MM.1S (cell line): ENCODE data around the gene COLEC12.

Source experiments
- DNase-seq: peaks from one replicate; pipeline ENCODE4 v3.0.0-alpha.2; 2015
- H2AFZ ChIP-seq: fragments of 300-600 bp; sonication (generic); 2 replicates; pipeline ENCODE4 v1.6.0; 2016; ENCODE audit warnings: antibody characterized with exemption, low read length
- H3F3A ChIP-seq: fragments of 300-600 bp; sonication (generic); 2 replicates; pipeline ENCODE4 v1.6.1; 2016; ENCODE audit warnings: mild to moderate bottlenecking, antibody characterized with exemption, low read length, moderate library complexity, mixed read lengths; ENCODE audit not compliant: insufficient read depth
- H3K27ac ChIP-seq: fragments of 300-600 bp; sonication (generic); 2 replicates; pipeline ENCODE4 v1.5.1; 2016; ENCODE audit warnings: mild to moderate bottlenecking, low read length
- H3K27me3 ChIP-seq: fragments of 300-600 bp; sonication (generic); replicated peaks from 2 replicates; pipeline ENCODE4 v1.6.0; 2016; ENCODE audit warnings: low read length; ENCODE audit not compliant: insufficient read depth
- H3K36me3 ChIP-seq: fragments of 300-600 bp; sonication (generic); replicated peaks from 2 replicates; pipeline ENCODE4 v1.6.1; 2016; ENCODE audit warnings: mild to moderate bottlenecking, low read length, mixed read lengths; ENCODE audit not compliant: insufficient read depth
- H3K4me1 ChIP-seq: fragments of 300-600 bp; sonication (generic); 2 replicates; pipeline ENCODE4 v1.6.1; 2016; ENCODE audit warnings: low read length, mixed read lengths
- H3K4me2 ChIP-seq: fragments of 300-600 bp; sonication (generic); 2 replicates; pipeline ENCODE4 v1.6.0; 2016; ENCODE audit warnings: low read depth, low read length
- H3K4me3 ChIP-seq: fragments of 300-600 bp; sonication (generic); 2 replicates; pipeline ENCODE4 v1.5.1; 2016; ENCODE audit warnings: low read length, mixed read lengths
- H3K79me2 ChIP-seq: fragments of 300-600 bp; sonication (generic); 2 replicates; pipeline ENCODE4 v1.6.1; 2016; ENCODE audit warnings: mixed run types, low read length, mixed read lengths
- H3K9ac ChIP-seq: fragments of 300-600 bp; sonication (generic); 2 replicates; pipeline ENCODE4 v1.6.1; 2016; ENCODE audit warnings: low read length, mixed read lengths
- H3K9me2 ChIP-seq: fragments of 300-600 bp; sonication (generic); replicated peaks from 2 replicates; pipeline ENCODE4 v1.6.1; 2016; ENCODE audit warnings: mild to moderate bottlenecking, low read length, mixed read lengths; ENCODE audit not compliant: insufficient read depth
- H3K9me3 ChIP-seq: fragments of 300-600 bp; sonication (generic); replicated peaks from 2 replicates; pipeline ENCODE4 v1.6.1; 2016; ENCODE audit warnings: mild to moderate bottlenecking, low read length, mixed read lengths; ENCODE audit not compliant: insufficient read depth
- H4K20me1 ChIP-seq: fragments of 300-600 bp; sonication (generic); 2 replicates; pipeline ENCODE4 v1.6.1; 2016; ENCODE audit warnings: mild to moderate bottlenecking, low read length, moderate library complexity, mixed read lengths; ENCODE audit not compliant: insufficient read depth
- EZH2 ChIP-seq: fragments of 300-600 bp; sonication (generic); optimal IDR thresholded peaks from 2 replicates; pipeline ENCODE3; 2017; ENCODE audit warnings: low read depth, mild to moderate bottlenecking, antibody characterized with exemption, low read length, mixed read lengths
- EZH2phosphoT487 ChIP-seq: fragments of 300-600 bp; sonication (generic); IDR thresholded peaks from 2 replicates; pipeline ENCODE4 v1.6.1; 2018; ENCODE audit warnings: antibody characterized with exemption, low read length
- TF ChIP-seq, protein P1 (sequence below): fragments of 300-600 bp; sonication (generic); IDR thresholded peaks from 2 replicates; pipeline ENCODE4 v1.5.1; 2016; ENCODE audit warnings: antibody characterized with exemption, low read length, mixed read lengths

Gene COLEC12

DNA sequence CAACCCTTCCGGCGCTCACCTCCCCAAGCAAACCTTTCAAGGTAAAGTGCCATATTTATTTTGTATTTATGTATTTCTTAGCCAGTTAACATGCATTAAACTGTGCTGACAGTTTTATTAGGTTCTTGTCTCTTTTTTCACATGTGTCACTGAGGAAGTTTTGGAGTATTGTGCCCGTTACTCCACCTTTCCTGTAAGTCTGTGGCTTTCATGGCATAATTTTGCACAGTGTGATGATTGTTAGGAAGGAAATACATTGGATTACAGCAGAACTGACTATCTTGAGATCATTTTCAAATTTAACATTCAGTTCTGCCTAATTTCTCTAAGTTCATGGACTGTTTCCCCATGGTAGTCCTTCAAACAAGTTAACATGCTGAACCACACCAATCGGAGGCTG lies 67.7 kb downstream of the COLEC12 start:
- no peak for TF ChIP-seq EZH2phosphoT487
- TF ChIP-seq, protein P1, sequence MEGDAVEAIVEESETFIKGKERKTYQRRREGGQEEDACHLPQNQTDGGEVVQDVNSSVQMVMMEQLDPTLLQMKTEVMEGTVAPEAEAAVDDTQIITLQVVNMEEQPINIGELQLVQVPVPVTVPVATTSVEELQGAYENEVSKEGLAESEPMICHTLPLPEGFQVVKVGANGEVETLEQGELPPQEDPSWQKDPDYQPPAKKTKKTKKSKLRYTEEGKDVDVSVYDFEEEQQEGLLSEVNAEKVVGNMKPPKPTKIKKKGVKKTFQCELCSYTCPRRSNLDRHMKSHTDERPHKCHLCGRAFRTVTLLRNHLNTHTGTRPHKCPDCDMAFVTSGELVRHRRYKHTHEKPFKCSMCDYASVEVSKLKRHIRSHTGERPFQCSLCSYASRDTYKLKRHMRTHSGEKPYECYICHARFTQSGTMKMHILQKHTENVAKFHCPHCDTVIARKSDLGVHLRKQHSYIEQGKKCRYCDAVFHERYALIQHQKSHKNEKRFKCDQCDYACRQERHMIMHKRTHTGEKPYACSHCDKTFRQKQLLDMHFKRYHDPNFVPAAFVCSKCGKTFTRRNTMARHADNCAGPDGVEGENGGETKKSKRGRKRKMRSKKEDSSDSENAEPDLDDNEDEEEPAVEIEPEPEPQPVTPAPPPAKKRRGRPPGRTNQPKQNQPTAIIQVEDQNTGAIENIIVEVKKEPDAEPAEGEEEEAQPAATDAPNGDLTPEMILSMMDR: no peak
- TF ChIP-seq EZH2: no peak
- Histone ChIP-seq H3K4me2 (no peak overlapping the region), H3K9me3 (no peaks in the 10 kb centered on the region; the same call in 1 of the 2 replicates), H3K4me1 (no peaks in the 10 kb centered on the region), H3K9me2 (no peaks in the 10 kb centered on the region), H3K79me2 (no peaks in the 10 kb centered on the region), H3F3A (no peaks in the 10 kb centered on the region), H3K27ac (no peak overlapping the region), H3K4me3 (no peak overlapping the region), H3K9ac (no peak overlapping the region), H3K27me3 (no peaks in the 10 kb centered on the region), H3K36me3 (no peaks in the 10 kb centered on the region), H2AFZ (no peak overlapping the region), H4K20me1 (no peaks in the 10 kb centered on the region)
- no peak for DNase-seq

DNA sequence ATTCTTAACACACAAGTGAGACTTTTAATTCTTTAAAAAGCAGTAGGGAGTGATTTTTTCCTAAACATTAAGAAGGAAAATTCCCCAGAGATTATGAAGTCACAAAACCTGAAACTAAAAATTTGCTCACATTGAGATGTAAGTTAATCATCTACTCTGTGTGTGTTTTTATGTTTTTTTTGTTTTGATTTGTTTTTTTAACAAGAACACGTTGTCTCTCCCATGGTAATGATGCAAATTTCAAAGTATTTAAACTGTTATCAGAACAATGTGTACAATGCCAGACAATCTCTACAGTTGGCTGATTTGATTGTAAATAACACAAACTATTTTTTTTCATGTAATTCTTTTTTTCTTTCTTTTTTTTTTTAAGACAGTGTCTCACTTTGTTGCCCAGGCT lies 71.5 kb downstream of the COLEC12 start:
- Histone ChIP-seq H3K9me3 (no peaks in the 10 kb centered on the region), H3K9ac (no peak overlapping the region), H3K4me1 (no peaks in the 10 kb centered on the region), H3K36me3 (no peaks in the 10 kb centered on the region), H4K20me1 (no peaks in the 10 kb centered on the region), H3K9me2 (no peaks in the 10 kb centered on the region), H3K27ac (no peak overlapping the region), H2AFZ (no peak overlapping the region), H3K79me2 (no peaks in the 10 kb centered on the region), H3F3A (no peaks in the 10 kb centered on the region), H3K4me2 (no peak overlapping the region), H3K4me3 (no peak overlapping the region), H3K27me3 (no peaks in the 10 kb centered on the region)
- TF ChIP-seq, protein P1: no peak
- no peak for TF ChIP-seq EZH2phosphoT487
- no peak for TF ChIP-seq EZH2
- DNase-seq: no peak

DNA sequence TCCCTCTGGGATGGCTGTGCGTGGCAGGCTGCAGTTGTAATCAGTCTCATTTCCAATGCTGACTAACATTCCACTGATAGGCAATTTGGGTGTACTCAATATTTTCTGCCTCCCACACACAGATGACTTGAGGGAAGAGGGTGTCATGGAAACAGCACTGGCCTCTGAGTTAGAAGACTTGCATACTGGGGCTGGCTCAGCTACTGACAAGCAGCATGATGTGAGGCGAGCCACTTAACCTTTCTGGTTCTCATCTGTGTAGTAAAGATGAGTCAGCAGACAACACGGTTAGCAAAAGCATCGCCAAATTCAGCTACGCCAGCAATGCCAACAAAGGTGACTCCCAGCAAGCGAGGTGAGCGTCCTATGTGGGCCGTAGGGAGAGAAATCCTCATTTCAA lies 73.5 kb downstream of the COLEC12 start:
- Histone ChIP-seq H3K4me2 (no peak overlapping the region), H4K20me1 (no peaks in the 10 kb centered on the region), H3K27ac (no peak overlapping the region), H3K9me3 (no peaks in the 10 kb centered on the region), H3K27me3 (no peaks in the 10 kb centered on the region), H3K9me2 (no peaks in the 10 kb centered on the region), H3K9ac (no peak overlapping the region), H3K4me3 (no peak overlapping the region), H2AFZ (no peak overlapping the region), H3K36me3 (no peaks in the 10 kb centered on the region), H3F3A (no peaks in the 10 kb centered on the region), H3K4me1 (no peaks in the 10 kb centered on the region), H3K79me2 (no peaks in the 10 kb centered on the region)
- TF ChIP-seq EZH2phosphoT487 (no peak), EZH2 (no peak)
- TF ChIP-seq, protein P1: no peak
- DNase-seq: no peak
